GM21528 (cell line): ENCODE measurements around the gene NOA1.
"Not testable (repeated sequence)": the region's sequence is repeated elsewhere in the genome, so short reads cannot be mapped to it uniquely, and the experiment has no call there.

ENCODE experiments used
- ATAC-seq: cut with Tn5 transposase; IDR thresholded peaks from one replicate; pipeline ENCODE4 v1.9.1; 2021; ENCODE audit warnings: mild to moderate bottlenecking, moderate library complexity; ENCODE audit not compliant: unreplicated experiment, low FRiP score

Gene NOA1

DNA sequence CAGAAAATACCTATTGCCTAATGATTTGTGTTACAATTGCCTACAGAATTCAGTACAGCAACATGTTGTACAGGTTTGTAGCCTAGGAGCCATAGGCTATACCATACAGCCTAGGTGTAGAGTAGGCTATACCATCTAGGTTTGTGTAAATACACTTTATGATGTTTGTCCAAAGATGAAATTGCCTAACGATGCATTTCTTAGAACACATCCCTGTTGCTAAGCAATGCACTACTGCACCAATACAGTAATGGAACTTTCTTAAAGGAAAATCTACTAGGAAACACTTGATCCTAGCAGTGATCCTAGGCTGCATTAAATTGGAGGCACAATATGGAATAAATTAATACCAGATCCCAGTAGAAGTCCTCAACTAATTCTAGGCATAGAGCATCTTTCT lies 18.3 kb downstream of the NOA1 start:
- ATAC-seq, result no peak

DNA sequence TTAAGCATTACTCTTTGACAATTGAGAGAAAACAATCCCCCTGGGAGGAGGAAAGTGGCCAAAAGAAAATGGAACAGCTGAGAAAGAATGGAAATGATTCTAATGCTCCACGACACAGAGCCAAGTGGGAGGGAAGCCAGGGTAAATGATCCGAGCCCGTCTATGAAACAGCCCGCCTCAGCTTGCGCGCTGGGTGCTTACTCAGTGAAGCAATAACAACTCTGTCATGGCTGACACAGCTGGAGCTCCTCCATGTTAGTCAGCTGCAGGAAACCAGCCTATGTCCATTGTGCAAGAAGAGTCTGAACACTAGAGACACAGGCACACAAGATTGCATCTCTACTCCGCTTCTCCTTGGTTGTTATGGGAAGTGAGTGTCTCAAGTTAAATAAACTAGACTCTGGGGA lies 19.3 kb downstream of the NOA1 start:
- ATAC-seq, result no peak

DNA sequence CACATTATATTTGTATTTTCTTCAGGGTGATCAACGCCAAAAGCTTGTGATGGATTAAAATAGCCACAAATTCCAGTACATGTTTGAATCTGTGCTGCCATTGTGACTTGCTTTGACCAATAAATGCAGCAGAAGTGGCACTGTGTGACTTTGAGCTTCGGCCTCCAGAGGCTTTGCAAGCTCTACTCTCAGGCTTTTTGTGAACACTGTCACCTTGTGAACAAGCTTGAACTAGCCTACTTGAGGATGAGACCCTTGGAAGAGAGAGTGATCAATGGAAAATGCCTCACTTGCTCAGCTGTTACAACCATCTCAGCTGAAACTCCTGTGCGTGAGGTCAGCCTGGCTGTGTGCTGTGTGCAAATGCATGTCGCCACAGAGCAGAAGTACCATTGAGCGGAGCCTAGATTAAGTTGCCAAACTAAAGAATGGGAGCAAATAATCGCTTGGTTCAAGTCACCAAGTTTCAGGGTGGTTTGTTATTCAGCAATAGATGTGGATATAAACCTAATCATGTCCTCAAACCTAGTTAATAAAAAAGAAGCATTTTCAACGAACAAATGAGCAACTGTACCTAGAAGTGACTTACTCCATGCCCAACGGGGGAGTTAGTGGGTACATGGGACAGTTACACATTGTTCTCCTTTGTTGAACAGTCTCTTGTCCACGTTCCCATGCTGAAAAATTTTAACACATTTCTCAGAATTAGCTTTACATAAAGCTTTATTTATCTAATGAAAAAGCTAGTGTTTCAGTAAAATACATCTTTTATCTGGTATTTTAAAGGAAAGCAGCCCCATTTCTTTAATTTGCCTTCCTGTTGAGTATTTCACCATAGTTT lies 23.5 kb downstream of the NOA1 start:
- ATAC-seq, result no peak

DNA sequence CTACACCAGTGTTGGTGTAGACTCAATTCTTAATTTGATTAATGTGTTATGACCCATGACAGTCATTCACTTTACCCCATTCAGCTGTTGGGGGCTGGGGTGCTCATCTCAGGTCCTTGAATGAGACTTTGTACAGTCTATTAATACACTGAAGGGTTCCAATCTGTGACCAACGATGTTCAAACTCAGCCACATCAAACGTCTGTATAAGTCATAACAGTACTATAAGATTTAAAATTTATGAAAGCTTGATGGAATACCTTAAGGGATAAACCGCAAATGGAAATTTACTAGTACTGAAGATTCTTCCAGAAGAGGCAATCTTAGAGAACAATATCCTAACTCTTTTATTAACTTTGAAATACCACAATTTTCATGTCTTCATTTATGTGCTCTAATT lies 36.0 kb downstream of the NOA1 start:
- ATAC-seq, result no peak

DNA sequence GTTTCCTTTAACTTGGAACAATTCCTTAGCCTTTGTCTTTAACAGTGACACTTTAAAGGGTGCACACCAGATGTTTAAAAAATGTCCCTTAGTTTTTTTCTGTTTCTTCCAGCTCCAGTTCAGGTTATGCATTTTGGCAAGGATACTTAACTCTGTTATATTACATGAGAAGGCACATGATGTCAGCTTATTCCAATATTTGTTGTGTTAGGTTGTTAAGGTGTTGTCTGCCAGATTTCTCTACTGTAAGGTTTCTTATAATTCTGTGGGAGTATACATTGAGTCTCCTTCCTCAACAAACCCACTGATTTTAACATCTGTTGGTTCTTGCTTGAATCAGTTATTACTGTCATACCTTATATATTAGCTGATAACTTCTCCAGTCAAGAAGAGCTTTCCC lies 36.4 kb downstream of the NOA1 start:
- ATAC-seq, result no peak

DNA sequence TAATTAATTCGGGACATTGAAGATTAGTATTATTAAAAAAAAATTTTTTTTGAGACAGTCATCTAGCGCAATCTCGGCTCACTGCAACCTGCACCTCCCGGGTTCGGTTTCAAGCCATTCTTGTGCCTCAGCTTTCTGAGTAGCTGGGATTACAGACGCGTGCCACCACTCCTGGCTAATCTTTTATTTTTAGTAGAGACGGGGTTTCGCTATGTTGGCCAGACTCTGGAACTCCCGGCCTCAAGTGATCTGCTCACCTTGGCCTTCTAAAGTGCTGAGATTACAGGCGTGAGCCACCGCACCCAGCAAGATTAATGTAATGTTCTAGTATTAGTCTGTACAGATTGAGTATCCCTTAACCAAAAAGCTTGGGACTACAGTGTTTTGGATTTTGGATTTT lies 37.0 kb downstream of the NOA1 start:
- no peak for ATAC-seq

DNA sequence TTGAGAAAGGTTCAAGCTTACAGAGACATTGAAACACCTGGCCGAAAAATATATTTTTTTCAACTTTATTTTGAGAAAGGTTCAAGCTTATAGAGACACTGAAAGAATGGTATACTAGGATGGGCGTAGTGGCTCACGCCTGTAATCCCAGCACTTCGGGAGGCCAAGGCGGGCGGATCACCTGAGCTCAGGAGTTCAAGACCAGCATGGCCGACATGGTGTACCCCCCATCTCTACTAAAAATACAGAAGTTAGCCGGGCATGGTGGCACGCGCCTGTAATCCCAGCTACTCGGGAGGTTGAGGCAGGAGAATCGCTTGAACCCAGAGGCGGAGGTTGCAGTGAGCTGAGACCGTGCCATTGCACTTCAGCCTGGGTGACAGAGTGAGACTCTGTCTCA lies 37.6 kb downstream of the NOA1 start:
- ATAC-seq, result not testable (repeated sequence)

DNA sequence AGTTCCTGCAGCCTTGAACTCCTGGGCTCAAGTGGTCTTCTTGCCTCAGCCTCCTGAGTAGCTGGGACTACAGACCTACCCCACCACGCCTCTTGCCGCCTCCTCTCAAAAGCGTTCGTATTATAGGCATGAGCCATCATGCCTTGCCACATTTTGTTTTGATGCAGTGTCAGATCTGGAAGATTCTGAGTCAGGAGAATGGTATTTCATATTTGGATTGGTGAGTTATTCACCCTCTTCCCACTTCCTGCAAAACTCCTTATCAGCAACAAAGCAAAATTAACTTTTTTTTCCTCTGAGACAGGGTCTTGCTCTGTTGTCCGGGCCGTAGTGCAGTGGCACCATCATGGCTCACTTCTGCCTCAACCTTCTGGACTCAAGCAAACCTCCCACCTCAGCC lies 40.1 kb downstream of the NOA1 start:
- no peak for ATAC-seq

DNA sequence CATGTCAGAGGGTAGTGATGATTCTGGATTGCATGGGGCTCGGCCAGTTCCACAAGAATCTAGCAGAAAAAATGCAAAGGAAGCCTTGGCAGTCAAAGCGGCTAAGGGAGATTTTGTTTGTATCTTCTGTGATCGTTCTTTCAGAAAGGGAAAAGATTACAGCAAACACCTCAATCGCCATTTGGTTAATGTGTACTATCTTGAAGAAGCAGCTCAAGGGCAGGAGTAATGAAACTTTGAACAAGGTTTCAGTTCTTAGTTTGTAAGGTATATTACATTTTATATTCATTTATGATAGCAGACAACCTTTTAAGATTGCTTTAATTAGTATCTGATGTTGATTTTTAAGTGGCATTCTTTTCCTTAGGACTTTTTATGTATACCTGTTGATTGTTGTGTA lies 45.5 kb downstream of the NOA1 start:
- no peak for ATAC-seq

DNA sequence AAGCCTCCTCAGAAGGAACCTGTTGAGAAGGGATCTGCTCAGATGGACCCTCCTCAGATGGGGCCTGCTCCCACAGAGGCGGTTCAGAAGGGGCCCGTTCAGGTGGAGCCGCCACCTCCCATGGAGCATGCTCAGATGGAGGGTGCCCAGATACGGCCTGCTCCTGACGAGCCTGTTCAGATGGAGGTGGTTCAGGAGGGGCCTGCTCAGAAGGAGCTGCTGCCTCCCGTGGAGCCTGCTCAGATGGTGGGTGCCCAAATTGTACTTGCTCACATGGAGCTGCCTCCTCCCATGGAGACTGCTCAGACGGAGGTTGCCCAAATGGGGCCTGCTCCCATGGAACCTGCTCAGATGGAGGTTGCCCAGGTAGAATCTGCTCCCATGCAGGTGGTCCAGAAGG lies 46.8 kb downstream of the NOA1 start:
- ATAC-seq, result no peak

DNA sequence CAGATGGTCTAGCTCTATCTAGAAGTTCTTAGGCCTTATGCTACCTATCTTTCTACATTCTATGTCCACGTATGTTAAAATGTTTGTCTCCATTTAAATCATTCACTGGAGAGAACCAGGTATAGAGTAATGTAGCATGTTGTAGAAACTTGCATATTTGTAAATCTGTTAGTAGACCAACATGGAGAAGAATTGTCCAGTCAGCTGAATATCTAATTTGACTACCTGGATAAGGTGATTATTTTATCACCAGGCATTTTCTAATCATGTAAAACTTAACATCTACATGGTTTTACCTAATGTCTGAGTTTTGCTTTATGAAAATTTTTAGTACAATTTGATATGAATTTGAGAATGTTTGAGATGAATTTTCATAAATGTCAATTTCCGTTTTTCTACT lies 50.2 kb downstream of the NOA1 start:
- no peak for ATAC-seq

DNA sequence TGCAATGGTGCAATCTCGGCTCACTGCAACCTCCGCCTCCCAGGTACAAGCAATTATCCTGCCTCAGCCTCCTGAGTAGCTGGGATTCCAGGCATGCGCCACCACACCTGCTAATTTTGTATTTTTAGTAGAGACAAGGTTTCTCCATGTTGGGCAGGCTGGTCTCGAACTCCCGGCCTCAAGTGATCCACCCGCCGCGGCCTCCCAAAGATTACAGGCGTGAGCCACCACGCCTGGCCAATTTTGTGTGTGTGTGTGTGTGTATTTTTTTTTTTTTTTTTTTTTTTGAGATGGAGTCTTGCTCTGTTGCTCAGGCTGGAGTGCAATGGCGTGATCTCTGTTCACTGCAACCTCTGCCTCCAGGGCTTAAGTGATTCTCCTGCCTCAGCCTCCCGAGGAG lies 62.4 kb downstream of the NOA1 start:
- not testable (repeated sequence) for ATAC-seq

DNA sequence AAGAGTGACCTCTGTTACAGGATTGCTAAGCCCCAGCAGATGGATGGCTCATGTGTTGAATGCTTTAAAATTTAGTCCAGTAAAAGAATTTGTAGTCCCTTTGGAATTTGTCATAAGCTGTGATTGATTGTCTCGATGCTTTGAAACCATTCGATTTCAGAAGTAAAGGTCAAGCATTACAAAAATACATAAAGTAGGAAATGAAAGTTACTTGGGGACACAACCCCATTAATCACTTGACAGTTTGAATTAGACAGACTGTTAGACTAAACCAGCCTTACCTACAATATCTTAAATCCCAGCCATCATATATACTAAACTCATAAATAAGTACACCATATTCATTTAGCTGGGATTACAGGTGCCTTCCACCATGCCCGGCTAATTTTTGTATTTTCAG lies 63.1 kb downstream of the NOA1 start:
- ATAC-seq, result no peak
